ENCODE results near the gene TMEM156. TPM values are rescaled to one million over a fixed set of nuclear protein-coding genes. Genes with fewer than 3 reads are reported as not detected.

Gene TMEM156
- total RNA-seq, 2 donors from 2014 or later, result 25.6 to 30.2 TPM

DNA sequence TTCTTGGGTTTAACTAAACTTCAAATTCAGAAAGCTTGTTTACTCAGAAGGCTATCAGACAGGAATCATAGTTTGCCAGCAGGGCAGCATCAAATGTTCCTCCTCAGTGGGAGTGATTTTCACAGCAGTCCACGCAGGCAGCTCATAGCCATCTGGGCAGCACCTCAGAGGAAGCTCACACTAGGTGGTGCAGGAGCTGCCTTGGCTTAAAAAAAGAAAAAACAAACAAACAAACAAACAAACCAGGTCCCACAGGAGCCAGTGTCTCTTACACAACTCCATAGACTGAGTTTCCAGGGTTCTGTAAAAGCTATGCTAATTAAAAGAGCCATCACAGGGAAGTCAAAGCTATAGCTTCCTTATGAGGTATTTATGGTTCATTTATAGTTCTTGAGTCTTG is 19.3 kb upstream of the TMEM156 start:
- no peaks in the 10 kb centered on the region for H3K9me3 ChIP-seq (ENCODE audit: control insufficient read depth, low read length, poor library complexity, severe bottlenecking)
- Mint-ChIP-seq H3K4me3 (no peak overlapping the region), H3K27ac (peak overlapping the region; percentile 41), H3K4me1 (peaks cover 52% of the 10 kb centered on the region), H3K36me3 (ENCODE audit: low read depth) (no peaks in the 10 kb centered on the region), H3K27me3 (no peaks in the 10 kb centered on the region)
- DNase-seq, result no peak
- ATAC-seq, result no peak

GRCh38 chr4:39050590-39050989 is 18.4 kb upstream of the TMEM156 start:
- Mint-ChIP-seq H3K4me3 (no peak overlapping the region), H3K27me3 (no peaks in the 10 kb centered on the region), H3K4me1 (peaks cover 56% of the 10 kb centered on the region), H3K27ac (peak overlapping the region; percentile 41), H3K36me3 (ENCODE audit: low read depth) (no peaks in the 10 kb centered on the region)
- no peaks in the 10 kb centered on the region for H3K9me3 ChIP-seq (ENCODE audit: control insufficient read depth, low read length, poor library complexity, severe bottlenecking)
- DNase-seq, result no peak
- no peak for ATAC-seq

DNA sequence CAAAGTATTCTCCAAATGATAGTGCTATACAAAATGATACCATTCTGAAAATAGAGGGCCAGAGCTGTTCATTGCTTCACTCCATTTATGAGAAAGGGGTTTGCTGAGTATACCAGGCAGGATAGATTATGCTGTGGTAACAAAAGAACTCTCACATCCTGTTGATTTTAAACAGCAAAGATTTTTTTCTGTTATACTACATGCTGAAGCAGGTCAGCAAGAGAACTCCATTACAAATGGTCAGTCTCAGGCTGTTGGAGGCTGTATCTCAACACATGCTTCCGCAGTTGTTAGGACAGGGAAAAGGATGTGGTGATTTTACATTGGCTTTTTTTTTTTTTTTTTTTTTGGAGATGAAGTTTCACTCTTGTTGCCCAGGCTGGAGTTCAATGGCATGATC is 16.1 kb upstream of the TMEM156 start:
- H3K9me3 ChIP-seq (ENCODE audit: control insufficient read depth, low read length, poor library complexity, severe bottlenecking), result no peaks in the 10 kb centered on the region
- no peak for ATAC-seq
- Mint-ChIP-seq H3K27ac (peak overlapping the region; percentile 82), H3K4me1 (peaks cover 59% of the 10 kb centered on the region), H3K4me3 (peak overlapping the region; percentile 94), H3K27me3 (no peaks in the 10 kb centered on the region), H3K36me3 (ENCODE audit: low read depth) (no peaks in the 10 kb centered on the region)
- no peak for DNase-seq

DNA sequence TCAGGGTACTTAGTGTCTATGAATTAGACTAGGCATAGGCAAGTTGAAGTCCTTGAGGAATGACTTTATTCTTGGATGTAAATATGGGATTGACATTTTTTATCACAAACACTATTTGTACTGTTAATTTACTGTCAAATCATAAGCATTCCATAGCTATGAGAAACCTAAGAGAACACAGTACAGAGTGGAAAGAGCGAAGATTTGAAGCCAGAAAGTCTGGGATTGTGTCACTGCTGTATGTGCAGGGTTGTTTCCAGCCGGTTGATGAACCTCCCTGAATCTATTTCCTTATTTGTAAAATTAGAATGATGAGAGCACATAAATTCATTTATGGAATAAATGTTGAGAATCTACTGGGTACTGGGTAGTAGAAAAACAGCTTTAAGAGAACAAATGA is 15.5 kb upstream of the TMEM156 start:
- Mint-ChIP-seq H3K27ac (peak overlapping the region; percentile 82), H3K36me3 (ENCODE audit: low read depth) (no peaks in the 10 kb centered on the region), H3K4me1 (peaks cover 57% of the 10 kb centered on the region), H3K27me3 (no peaks in the 10 kb centered on the region), H3K4me3 (peak overlapping the region; percentile 94)
- no peaks in the 10 kb centered on the region for H3K9me3 ChIP-seq (ENCODE audit: control insufficient read depth, low read length, poor library complexity, severe bottlenecking)
- ATAC-seq (no peak), DNase-seq (no peak)

GRCh38 chr4:39046249-39046648 is 14.0 kb upstream of the TMEM156 start:
- Mint-ChIP-seq H3K27ac (peak overlapping the region; percentile 95), H3K36me3 (ENCODE audit: low read depth) (no peaks in the 10 kb centered on the region), H3K27me3 (no peaks in the 10 kb centered on the region), H3K4me3 (peak overlapping the region; percentile 94), H3K4me1 (peaks cover 50% of the 10 kb centered on the region)
- no peak for DNase-seq
- no peaks in the 10 kb centered on the region for H3K9me3 ChIP-seq (ENCODE audit: control insufficient read depth, low read length, poor library complexity, severe bottlenecking)
- no peak for ATAC-seq

DNA sequence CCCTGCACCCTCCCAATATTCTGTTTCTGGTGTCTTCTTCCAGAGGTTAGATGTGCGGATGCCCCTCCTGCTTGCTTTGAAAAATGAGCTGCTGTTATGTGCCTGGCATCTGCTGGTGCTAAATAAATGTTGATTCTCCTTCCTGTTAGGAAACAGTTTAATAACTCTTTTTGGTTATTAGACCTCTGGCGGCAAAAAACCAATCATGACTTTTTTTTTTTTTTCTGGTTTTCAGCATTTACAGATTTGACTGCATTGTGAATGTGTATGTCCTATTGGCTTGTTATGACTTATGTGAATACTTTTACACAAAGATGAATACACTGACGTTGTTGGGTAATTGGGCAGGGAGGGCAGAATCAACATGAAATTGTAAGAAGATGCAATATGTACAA is 13.6 kb upstream of the TMEM156 start:
- H3K27me3 Mint-ChIP-seq, result no peaks in the 10 kb centered on the region
- ATAC-seq, result no peak
- peak overlapping the region; percentile 94 for H3K4me3 Mint-ChIP-seq
- H3K27ac Mint-ChIP-seq, result peak overlapping the region; percentile 95
- H3K9me3 ChIP-seq (ENCODE audit: control insufficient read depth, low read length, poor library complexity, severe bottlenecking), result no peaks in the 10 kb centered on the region
- H3K36me3 Mint-ChIP-seq (ENCODE audit: low read depth), result no peaks in the 10 kb centered on the region
- H3K4me1 Mint-ChIP-seq, result peaks cover 45% of the 10 kb centered on the region
- no peak for DNase-seq

DNA sequence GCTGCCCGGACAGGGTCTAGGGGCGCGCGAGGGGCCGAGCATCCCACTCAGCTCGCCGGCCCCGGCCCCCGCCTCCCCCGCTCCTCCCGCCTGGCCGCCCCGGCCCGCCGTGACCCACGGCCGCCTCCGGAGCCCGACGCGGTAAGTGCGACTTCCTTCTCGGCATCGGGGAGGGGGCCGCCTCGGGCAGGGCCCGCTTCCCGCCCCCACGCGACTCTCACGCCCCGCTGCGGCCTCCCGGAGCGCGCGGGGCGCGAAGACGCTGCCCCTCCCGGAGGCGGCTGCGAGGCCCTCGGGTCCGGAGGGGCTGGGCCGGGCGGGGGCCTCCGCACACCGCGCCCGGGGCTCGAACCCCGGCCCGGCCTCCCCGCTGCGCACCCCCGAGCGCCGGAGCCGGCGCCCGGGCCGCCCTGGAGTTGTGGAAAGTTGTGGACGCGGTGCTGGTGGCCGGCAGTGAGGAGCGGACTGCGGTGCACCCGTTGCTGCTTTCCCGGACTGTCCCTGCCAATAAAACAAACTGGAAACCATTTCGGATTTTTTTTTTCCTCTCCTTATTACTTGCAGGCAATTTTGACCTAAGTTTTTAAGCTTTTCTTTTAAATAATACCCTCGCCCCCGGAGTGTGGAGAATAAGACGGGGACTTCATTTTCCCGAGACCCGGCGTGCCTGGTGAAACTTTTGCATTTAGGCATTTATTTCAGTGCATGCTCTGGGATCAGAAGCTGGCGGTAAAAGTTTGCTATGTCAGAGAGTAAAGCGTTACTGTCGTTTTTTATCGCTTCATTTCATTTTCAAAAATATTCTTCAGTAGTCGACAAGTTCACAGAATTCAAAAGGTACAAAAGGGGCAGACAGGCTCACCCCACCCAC is 13.0 kb upstream of the TMEM156 start:
- Mint-ChIP-seq H3K27me3 (no peaks in the 10 kb centered on the region), H3K4me1 (peaks cover 43% of the 10 kb centered on the region), H3K4me3 (peak overlapping the region; percentile 94), H3K36me3 (ENCODE audit: low read depth) (no peaks in the 10 kb centered on the region), H3K27ac (peak overlapping the region; percentile 95)
- no peaks in the 10 kb centered on the region for H3K9me3 ChIP-seq (ENCODE audit: control insufficient read depth, low read length, poor library complexity, severe bottlenecking)
- DNase-seq, result peak in 1 of 3 donors; percentile 27
- ATAC-seq, result peak; percentile 13

DNA sequence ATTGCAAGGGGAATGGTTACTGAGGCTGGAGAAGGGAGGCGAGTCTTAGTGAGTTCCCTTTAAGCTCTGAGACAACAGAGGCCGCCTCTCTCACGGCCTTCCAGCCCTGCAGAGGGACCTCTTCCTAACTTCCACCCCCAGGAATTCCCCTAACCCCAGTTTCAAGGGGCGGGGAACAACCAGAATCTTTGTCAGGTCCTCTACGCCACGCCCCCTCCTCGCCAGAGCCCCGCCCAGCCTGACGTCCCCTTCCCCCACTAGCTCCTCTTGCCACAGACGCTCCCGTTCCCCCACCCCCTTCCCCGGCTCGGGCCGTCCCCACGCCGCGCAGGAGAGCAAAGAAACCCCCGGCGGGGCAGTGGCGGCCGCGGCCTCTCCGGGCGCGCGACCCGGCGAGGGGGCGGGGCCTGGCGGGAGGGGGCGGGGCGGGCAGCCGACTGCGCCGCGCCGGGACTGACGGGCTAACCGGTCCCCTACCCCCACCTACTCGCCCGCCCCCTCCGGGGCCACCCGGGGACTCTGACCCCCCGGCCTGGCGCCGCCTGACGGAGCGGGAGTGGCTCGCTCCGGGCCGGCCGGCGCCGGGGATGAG is 12.3 kb upstream of the TMEM156 start:
- peak overlapping the region; percentile 89 for H3K4me3 Mint-ChIP-seq
- peak; percentile 95 to 99 (median 95) for DNase-seq
- peak; percentile 90 for ATAC-seq
- H3K27ac Mint-ChIP-seq, result peak overlapping the region; percentile 90
- no peaks in the 10 kb centered on the region for H3K27me3 Mint-ChIP-seq
- H3K4me1 Mint-ChIP-seq, result peaks cover 43% of the 10 kb centered on the region
- no peaks in the 10 kb centered on the region for H3K9me3 ChIP-seq (ENCODE audit: control insufficient read depth, low read length, poor library complexity, severe bottlenecking)
- no peaks in the 10 kb centered on the region for H3K36me3 Mint-ChIP-seq (ENCODE audit: low read depth)

- Mint-ChIP-seq H3K27me3 (no peaks in the 10 kb centered on the region), H3K27ac (peak overlapping the region; percentile 90), H3K4me1 (peaks cover 43% of the 10 kb centered on the region), H3K4me3 (peak overlapping the region; percentile 89), H3K36me3 (ENCODE audit: low read depth) (no peaks in the 10 kb centered on the region)
- DNase-seq (no peak), ATAC-seq (no peak)
- H3K9me3 ChIP-seq (ENCODE audit: control insufficient read depth, low read length, poor library complexity, severe bottlenecking), result no peaks in the 10 kb centered on the region
Observed at GRCh38 chr4:39043861-39044363, 11.7 kb upstream of the TMEM156 start.

DNA sequence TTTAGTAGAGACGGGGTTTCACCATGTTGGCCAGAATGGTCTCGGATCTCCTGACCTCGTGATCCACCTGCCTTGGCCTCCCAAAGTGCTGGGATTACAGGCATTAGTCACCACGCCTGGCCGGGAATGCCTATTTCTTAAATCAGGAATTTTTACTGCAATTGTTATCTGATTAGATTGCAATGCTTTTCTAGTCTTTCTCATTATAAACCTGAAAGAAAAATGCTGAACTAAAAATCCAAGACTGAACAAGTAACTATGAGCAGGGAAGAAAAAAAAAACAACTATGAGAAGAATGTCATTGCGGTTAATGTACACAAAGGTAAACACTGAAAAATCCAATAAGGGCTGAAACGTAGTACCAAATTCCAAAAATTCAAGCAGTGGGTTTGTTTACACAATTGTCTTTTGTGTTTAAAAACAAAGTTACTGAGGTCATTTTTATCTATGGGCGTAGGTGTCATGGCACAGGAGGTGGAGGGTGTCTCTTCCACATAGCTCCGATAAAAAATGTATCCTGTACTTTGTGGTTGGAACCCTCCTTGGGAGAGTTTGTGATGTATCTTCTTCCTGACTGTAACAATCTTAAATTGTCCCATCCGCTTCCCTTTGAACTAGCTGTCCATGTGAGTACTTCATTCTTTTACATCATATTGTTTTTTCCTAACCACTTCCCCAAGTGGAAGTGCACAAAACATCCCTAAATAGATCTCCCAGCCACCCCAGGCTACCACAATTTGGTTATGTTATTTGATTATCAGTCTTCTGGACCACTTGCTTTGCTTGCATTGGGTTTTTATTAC is 11.1 kb upstream of the TMEM156 start:
- Mint-ChIP-seq H3K4me3 (peak overlapping the region; percentile 89), H3K27me3 (no peaks in the 10 kb centered on the region), H3K4me1 (peaks cover 40% of the 10 kb centered on the region), H3K27ac (peak overlapping the region; percentile 90), H3K36me3 (ENCODE audit: low read depth) (no peaks in the 10 kb centered on the region)
- DNase-seq (no peak), ATAC-seq (no peak)
- no peaks in the 10 kb centered on the region for H3K9me3 ChIP-seq (ENCODE audit: control insufficient read depth, low read length, poor library complexity, severe bottlenecking)

- Mint-ChIP-seq H3K36me3 (ENCODE audit: low read depth) (no peaks in the 10 kb centered on the region), H3K27ac (peak overlapping the region; percentile 90), H3K4me1 (peaks cover 38% of the 10 kb centered on the region), H3K4me3 (no peak overlapping the region), H3K27me3 (no peaks in the 10 kb centered on the region)
- no peaks in the 10 kb centered on the region for H3K9me3 ChIP-seq (ENCODE audit: control insufficient read depth, low read length, poor library complexity, severe bottlenecking)
- ATAC-seq (no peak), DNase-seq (no peak)
Observed at GRCh38 chr4:39042366-39042765, 10.2 kb upstream of the TMEM156 start.

- no peak for ATAC-seq
- Mint-ChIP-seq H3K27ac (no peak overlapping the region), H3K4me3 (no peak overlapping the region), H3K4me1 (peaks cover 26% of the 10 kb centered on the region), H3K27me3 (no peaks in the 10 kb centered on the region), H3K36me3 (ENCODE audit: low read depth) (no peaks in the 10 kb centered on the region)
- no peak for DNase-seq
- no peaks in the 10 kb centered on the region for H3K9me3 ChIP-seq (ENCODE audit: control insufficient read depth, low read length, poor library complexity, severe bottlenecking)
Observed at GRCh38 chr4:39039108-39039507, 6.9 kb upstream of the TMEM156 start.

- peaks cover 24% of the 10 kb centered on the region for H3K4me1 Mint-ChIP-seq
- H3K27me3 Mint-ChIP-seq, result no peaks in the 10 kb centered on the region
- no peak for DNase-seq
- H3K27ac Mint-ChIP-seq, result peak overlapping the region; percentile 45
- H3K36me3 Mint-ChIP-seq (ENCODE audit: low read depth), result no peaks in the 10 kb centered on the region
- no peak overlapping the region for H3K4me3 Mint-ChIP-seq
- ATAC-seq, result no peak
- no peaks in the 10 kb centered on the region for H3K9me3 ChIP-seq (ENCODE audit: control insufficient read depth, low read length, poor library complexity, severe bottlenecking)
Observed at GRCh38 chr4:39037941-39038340, 5.7 kb upstream of the TMEM156 start.

Data from T-helper 17 cell (primary cell).